Measurements from ENCODE around the gene DIAPH2. TPM values are rescaled to one million over a fixed set of nuclear protein-coding genes. Genes with fewer than 3 reads are reported as not detected.
"Not testable (repeated sequence)": the region's sequence is repeated elsewhere in the genome, so short reads cannot be mapped to it uniquely, and the experiment has no call there.

The DIAPH2 gene
- total RNA-seq, 1 experiment from 2014 or later, result 0.10 TPM

- DNase-seq (ENCODE audit: low read depth), result no peak
Measured at GRCh38 chrX:96824166-96824565, 139.5 kb downstream of the DIAPH2 start.

DNA sequence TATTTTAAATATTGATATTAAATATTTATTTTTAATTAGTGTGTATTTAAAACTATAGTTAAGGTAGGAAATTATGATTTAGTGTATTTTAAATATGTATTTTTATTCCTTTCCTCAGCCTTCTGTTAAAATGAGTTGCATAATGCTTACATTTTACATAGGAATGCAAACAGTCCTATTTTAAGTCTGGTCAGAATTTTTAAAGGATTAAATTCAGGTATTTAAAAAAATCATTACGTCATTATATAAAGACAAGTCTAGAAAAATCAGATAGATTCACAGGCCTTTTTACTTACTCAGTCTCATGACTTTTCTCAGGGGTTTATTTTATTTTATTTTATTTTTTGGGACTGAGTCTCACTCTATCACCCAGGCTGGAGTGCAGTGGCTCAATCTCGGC lies 148.7 kb downstream of the DIAPH2 start:
- DNase-seq (ENCODE audit: low read depth), result no peak

DNA sequence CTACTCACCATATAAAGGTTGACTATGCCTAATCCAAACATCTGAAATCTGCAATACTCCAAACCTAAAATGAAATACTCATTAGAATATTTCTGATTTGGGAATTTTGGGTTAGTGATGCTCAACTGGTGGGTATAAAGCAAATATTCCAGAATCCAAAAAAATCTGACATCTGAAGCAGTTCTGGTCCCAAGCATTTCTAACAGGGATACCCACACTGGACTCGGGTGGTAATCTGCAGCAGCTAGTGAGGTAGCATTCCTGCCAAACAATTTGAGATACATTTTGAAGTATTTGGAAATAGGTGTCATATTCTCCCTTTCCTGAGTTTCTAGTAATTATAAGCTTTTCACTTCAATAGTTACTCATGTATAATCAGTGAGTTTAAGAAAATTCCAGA lies 149.5 kb downstream of the DIAPH2 start:
- DNase-seq (ENCODE audit: low read depth), result no peak

DNA sequence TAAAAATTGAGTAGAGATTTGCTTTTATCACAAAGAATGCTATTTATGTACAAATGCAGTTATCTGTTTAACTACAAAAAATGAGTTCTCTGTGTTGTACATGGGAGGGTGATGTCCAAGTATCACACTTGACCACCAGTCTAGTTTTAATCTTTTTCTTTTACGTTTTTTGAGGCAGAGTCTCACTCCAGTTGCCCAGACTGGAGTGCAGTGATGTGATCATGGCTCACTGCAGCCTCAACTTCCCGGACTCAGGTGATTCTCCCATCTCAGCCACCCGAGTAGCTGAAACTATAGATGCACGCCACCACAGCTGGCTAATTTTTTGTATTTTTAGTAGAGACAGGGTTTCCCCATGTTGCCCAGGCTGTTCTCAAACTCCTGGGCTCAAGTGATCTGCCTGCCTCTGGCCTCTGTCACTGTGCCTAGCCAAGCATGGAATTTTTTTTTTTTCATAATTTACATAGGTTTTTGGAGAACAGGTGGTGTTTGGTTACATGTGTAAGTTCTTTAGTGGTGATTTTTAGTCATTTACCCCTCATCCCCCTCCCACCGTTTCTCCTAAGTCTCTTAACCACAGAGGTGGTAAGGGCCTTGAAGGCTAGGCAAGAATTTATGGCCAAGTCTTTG lies 151.1 kb downstream of the DIAPH2 start:
- no peak for DNase-seq (ENCODE audit: low read depth)

- no peak for DNase-seq (ENCODE audit: low read depth)
Measured at GRCh38 chrX:96837808-96838207, 153.2 kb downstream of the DIAPH2 start.

- DNase-seq (ENCODE audit: low read depth), result no peak
Measured at GRCh38 chrX:96838537-96838936, 153.9 kb downstream of the DIAPH2 start.

DNA sequence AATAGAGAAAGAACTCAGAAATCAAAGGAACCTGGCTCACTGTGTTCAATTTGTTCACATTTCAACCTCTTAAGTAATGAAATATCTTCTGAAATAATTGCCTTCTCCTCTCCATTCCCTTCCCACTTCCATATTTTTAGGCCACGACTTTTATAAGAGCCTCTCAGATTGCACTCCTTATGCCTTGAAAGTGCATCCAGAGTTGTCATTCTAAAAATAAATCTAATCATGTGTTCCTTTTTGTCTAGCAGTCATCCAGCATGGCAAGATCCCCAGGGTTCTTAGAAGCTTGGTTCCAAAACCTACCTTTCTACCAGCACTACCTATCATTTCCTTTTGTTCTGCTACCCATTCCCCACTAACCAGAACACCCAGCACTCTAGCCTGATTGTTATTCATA lies 156.7 kb downstream of the DIAPH2 start:
- no peak for DNase-seq (ENCODE audit: low read depth)

- not testable (repeated sequence) for DNase-seq (ENCODE audit: low read depth)
Measured at GRCh38 chrX:96841866-96842265, 157.2 kb downstream of the DIAPH2 start.

- DNase-seq (ENCODE audit: low read depth), result peak; percentile 1
Measured at GRCh38 chrX:96843566-96843965, 158.9 kb downstream of the DIAPH2 start.

DNA sequence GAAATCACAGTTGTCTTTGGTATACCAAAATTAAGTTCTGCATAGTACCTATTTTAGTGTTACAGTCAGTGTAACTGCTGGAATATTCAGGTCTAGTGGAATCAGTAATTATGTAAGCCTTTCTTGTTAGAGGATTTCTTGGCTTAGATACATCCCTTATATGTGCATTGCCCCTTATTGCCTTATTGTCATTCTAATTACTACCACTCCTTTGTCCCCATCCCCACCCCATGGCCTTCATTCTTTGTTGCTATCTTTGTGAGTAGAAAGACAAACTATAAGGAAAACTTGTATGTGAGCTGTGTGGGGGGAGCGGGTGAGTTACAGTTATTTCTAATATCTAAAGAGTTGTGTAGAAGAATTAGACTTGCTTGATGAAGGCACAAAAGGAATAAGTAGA lies 162.2 kb downstream of the DIAPH2 start:
- DNase-seq (ENCODE audit: low read depth), result no peak

GRCh38 chrX:96859422-96859821 lies 174.8 kb downstream of the DIAPH2 start:
- DNase-seq (ENCODE audit: low read depth), result not testable (repeated sequence)

- DNase-seq (ENCODE audit: low read depth), result no peak
Measured at GRCh38 chrX:96861218-96861617, 176.6 kb downstream of the DIAPH2 start.

DNA sequence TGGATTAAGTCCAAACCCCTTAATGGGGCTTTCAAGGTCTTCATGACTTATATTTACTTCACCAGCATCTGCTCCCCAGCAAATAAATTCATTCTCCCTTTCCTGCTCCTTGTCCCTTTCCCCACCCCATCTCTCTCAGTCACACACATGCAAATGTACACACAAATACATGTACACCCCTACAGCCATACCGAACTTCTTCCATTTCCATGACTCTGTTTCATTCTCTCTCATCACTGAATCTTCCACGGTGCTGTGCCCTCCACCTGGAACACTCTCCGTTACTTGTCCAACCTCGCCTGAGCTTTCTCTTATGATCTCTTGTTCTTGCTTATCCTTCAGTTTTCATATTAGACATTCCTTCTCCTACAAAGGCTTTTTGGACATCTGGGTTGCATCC lies 177.0 kb downstream of the DIAPH2 start:
- DNase-seq (ENCODE audit: low read depth), result no peak

DNA sequence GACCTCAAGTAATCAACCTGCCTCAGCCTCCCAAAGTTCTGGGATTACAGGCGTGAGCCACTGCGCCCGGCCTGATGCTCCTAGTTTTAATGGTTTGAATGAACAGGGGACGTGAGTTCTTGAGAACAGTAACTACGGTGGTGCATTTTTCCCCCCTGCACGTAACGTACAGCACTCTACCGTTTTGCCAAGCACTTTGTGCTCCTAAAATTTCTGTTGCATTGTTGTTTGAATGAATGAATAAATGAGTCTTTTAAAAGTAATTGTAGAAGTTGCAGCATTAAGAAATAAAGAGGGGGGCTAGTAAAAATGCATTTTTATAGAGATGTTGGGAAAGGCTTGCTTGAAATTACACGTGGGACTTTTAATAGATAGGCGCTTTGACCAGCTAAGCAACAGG lies 199.0 kb downstream of the DIAPH2 start, which contains the start of gene RPA4:
Gene RPA4 (plus strand): TSS at position 301 of the 400 bp plus-strand sequence. CDS start 403 bp downstream, outside the sequence.
- no peak for DNase-seq (ENCODE audit: low read depth)

- DNase-seq (ENCODE audit: low read depth), result no peak
Measured at GRCh38 chrX:96884027-96884426, 199.4 kb downstream of the DIAPH2 start.

DNA sequence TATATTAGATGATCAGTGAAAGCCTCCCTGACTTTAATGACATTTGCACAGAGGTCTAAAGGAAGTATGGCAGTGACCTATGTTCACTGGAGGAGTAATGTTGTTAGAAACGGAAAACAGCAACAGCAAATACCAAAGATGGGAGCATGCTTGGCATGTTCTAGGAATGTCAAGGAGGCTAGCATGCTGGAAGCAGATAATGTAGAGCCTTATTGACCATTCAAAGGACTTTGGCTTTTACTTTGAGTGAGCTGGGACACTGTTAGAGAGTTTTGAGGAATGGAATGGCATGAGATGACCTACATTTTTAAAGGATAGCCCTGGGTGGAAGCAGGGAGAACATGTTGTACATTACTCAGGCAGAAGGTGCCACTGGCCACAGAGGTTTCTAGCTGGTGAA lies 205.1 kb downstream of the DIAPH2 start:
- DNase-seq (ENCODE audit: low read depth), result peak; percentile 0

DNA sequence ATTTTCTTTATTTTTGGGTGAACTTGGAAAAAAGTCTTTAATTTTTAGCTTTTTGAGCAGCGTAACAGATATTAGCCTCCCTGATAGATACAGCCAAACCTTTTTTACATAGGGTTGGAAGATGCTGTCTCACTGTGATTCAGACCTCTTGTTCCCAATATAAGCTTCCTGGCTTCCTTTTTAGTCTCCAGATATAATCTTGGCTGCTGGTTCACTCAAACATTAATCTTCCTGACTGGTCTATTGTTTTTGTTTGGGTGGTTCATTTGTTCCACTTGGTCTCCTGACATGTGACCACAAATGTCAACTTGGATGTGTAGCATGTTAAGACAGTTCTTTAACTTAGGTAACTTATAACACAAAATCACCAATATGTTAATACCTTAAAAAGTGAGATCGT lies 222.1 kb downstream of the DIAPH2 start:
- DNase-seq (ENCODE audit: low read depth), result no peak

- no peak for DNase-seq (ENCODE audit: low read depth)
Measured at GRCh38 chrX:96907516-96908272, 223.1 kb downstream of the DIAPH2 start.

DNA sequence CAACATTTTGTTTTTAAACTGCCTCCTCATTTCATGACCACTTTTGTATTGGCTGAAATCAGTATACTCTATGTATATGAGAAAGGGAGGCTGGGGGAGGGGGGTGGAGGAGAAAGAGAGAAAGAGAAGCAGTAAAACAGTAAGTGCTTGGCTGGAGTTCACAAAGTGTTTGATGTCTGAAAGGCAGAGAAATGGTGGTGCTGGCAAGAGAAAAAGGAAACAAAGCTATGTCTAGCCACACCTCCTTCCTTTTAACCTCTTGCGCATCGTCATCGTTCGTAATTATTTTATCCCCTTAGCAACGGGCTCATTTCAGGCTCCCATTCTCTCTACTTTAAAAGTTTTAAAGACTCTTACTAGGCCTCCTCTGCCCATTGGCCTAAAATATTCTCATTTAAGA lies 224.6 kb downstream of the DIAPH2 start:
- DNase-seq (ENCODE audit: low read depth), result no peak

- no peak for DNase-seq (ENCODE audit: low read depth)
Measured at GRCh38 chrX:96918864-96919263, 234.2 kb downstream of the DIAPH2 start.

GRCh38 chrX:96919672-96920071 lies 235.0 kb downstream of the DIAPH2 start:
- DNase-seq (ENCODE audit: low read depth), result no peak

- DNase-seq (ENCODE audit: low read depth), result no peak
Measured at GRCh38 chrX:96924581-96924980, 239.9 kb downstream of the DIAPH2 start.

DNA sequence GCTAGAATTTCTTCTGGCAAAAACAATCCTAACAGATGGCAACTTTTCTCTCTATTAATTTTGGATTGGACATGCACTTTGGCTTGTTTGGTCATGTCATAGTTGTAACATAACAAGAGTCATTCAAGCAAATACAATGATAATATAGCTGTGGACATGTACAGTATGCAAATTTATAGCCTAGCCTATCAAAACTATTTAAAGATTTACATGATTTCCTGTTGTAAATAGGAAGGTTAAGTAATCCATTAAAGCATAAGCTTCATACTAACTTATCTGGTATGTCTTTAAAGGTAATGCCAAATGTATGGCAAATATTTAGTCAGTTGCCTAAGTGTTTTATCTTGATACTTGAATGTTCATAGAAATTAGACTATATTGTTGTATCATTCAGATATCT lies 244.4 kb downstream of the DIAPH2 start:
- DNase-seq (ENCODE audit: low read depth), result no peak
